Stimulated activated CD4-positive, alpha-beta T cell treated with anti-CD3 and anti-CD28 coated beads, Interleukin-1b, Interleukin-23, amount 100 ng/mL, for 4 hours (primary cell): ENCODE results near the gene SDF2L1.
"Not testable (repeated sequence)": the region's sequence is repeated elsewhere in the genome, so short reads cannot be mapped to it uniquely, and the experiment has no call there.

Source experiments
- DNase-seq, 2 donors: peaks; one replicate each; pipeline ENCODE4 v3.0.0-alpha.2; 2020; ENCODE audit warnings: low read depth in 2 of 2

Gene SDF2L1

DNA sequence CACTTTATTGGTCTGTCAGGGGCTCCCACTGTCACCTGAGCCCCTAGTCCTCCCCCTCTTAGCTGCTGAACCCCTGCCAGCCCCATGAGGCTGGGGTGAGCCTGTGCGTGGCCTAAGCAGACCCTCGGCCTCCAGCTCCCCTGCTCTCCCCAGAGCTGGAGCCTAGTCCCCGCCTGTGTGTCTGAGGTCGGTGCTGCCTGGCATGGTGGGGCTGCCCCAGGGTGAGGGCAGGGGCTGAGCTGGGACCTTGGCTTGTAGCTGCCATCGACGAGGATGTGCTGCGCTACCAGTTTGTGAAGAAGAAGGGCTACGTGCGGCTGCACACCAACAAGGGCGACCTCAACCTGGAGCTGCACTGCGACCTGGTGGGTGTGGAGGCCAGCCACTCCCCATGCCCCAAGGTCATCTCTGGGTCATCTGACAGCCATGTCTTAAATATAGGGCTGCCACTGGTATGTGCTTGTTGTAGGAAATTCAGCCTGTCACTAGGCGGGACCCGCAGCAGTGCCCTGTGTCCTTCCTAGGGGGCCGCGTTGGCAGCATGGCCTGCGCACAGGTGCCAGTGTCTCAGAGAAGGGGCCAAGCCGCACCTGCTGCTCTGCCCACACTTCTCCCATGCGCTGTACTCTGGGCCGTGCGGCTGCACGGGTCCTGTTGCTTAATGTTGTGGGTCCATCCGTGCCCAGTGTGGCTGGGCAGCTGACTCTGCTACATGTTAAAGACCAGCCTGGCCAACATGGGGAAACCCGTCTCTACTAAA, 44.7 kb downstream of the SDF2L1 start:
- no peak for DNase-seq

DNA sequence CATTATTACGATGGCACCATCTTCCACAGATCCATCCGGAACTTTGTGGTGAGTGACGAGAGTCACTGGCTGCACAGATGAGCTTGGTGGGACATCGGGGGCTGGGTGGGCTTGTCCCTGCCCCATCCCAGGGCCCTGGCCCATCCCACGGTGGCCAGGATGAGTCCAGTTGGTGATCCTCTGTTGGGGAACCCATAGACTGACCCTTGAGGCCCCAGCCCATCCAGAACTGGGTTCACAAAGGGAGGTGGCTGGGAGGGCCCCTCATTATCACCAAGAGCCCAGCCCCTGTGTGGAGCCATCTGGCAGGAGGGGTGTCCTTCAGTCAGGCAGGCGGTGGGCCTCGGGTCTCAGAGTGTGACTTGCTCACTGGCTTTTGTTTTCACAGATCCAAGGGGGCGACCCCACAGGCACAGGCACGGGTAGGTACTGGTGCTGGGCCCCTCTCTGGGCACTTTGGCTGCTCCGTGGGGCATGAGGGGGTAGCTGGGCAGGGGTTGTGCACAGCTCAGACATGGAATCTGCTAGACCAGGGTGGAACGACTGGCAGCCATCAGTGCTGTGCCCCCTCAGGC, 45.7 kb downstream of the SDF2L1 start:
- no peak for DNase-seq

DNA sequence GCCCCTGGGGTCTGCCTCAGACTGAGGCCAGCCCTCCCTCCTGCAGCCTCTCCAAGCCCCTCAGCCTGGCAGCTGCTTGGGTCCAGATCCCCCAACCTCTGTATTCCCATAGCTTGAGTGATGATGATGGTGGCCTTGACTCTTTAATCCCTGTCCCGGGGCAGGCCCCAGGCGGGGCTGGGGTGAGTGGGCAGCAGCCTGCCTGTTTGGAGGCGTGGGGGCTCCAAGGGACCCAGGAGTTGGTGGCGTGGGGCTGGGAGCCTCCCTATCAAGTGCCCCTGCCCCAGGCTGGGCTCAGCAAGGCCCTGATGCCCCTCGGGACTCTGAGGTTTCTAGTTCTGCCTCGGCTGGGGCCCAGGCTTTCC, 46.2 kb downstream of the SDF2L1 start:
- DNase-seq: no peak

DNA sequence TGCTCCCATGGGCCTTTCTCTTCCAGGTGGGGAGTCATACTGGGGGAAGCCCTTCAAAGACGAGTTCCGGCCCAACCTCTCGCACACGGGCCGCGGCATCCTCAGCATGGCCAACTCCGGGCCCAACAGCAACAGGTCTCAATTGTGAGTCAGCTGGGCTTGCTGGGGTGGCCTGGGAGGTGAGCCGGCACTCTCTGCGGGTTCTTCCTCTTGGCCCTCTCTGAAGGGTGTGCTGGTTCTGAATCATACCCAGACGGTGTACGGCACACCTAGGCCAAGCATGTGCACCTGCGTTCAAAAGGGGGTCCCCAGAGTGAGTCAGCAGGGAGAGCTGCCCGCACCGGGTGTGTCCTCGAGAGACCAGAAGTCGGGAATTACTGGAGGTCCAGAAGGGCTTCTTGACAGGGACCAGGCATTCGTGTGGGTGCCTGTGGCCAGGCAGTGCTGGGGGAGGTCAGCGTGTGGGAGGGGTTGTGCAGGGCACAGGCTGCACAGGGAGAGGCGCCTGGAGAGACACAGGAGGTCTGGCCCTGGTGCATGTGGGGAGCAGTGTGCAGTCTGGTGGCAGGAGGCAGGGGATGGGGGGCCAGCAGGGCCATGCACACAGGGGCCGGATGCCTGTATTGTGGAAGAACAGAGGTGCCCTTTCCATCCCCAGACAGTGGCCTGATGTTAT, 46.7 kb downstream of the SDF2L1 start:
- DNase-seq: no peak

DNA sequence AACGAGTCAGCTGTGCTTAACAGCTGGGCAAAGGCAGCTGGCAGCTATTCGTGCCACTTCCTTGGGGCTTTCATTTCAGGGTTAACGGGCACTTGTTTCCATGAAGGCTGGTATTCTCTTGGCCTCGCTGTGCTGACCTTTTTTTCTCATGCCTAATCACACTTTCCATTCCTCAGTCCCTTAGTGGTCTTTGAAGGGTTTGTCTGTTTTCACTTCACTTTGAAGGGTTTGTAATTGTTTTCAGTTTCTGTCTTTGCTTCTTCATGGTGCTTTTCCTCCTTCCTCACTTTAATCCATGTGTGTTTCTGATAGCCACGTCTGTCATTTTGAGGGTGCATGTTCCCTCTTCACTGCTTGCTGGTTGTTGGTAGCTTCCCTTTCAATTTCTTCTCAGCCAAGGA, 48.3 kb downstream of the SDF2L1 start:
- no peak for DNase-seq

DNA sequence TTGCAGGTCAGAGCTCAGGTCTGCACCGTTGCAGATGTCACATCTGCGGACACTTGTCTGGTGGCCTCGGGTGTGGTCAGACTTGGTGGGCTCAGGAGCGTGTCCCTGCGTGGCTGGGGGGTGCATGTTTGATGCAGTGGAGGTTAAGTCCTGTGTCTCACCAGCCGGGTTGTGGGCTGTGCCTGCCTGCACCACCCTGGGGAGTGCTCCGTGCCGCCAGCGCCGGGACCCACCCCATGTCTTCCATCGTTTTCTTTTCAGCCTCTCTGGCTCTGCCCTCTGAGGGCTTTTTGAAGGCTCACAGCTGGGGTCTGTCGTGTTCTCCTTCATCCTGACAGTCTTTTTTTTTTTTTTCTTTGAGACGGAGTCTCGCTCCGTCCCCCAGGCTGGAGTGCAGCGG, 49.7 kb downstream of the SDF2L1 start:
- no peak for DNase-seq

DNA sequence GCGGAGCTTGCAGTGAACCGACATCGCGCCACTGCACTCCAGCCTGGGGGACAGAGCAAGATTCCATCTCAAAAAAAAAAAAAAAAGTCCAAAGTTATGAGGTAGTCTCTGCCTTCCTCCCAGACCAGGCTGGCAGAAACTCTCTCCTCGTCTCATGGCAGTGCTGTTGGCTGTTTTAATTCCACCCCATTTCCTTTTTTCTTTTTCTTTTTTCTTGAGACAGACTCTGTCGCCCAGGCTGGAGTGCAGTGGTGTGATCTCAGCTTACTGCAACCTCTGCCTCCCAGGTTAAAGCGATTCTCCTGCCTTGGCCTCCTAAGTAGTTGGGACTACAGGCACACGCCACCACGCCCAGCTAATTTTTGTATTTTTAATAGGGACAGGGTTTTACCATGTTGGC, 50.8 kb downstream of the SDF2L1 start:
- DNase-seq: not testable (repeated sequence)

DNA sequence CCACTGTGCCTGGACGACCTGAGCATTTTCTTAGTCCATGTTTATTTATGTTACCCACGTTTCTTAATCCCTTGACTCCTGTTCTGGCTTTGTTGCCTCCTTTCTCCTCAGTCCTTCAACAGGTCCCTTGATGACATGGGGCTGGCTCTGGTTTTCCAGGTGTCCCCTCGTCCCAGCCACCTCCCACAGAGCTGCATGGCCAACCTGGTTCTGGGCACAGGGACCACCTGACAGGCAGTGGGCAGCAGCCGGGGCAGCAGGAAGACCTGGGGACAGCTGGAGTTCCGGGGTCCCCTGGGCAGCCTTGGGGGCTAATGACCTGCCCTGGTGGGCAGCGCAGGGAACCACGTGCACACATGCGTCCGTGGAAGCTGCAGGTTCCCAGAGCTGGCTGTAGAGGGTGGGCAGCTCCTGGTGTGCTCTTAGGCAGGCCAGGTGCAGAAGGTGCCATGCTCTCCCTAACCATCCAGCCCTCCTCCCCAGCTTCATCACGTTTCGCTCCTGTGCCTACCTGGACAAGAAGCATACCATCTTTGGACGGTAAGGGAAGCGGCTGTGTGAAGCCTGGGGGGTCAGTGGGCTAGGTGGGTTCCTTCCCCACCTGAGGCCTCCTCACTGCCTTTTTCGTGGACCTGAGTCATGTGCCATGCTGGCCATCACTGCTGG, 51.4 kb downstream of the SDF2L1 start:
- DNase-seq: no peak
